ENCODE results near the gene COL18A1.

The COL18A1 gene

GRCh38 chr21:45383111-45383614, 21.8 kb upstream of the COL18A1 start:
- no peak for DNase-seq (ENCODE audit: low spot score)

GRCh38 chr21:45383615-45384201, 21.3 kb upstream of the COL18A1 start:
- DNase-seq (ENCODE audit: low spot score), result no peak

GRCh38 chr21:45384656-45385548, 20.1 kb upstream of the COL18A1 start:
- DNase-seq (ENCODE audit: low spot score), result no peak

- no peak for DNase-seq (ENCODE audit: low spot score)
Measured at GRCh38 chr21:45385549-45386050, 19.4 kb upstream of the COL18A1 start.

GRCh38 chr21:45386336-45386727, 18.6 kb upstream of the COL18A1 start:
- DNase-seq (ENCODE audit: low spot score), result no peak

- DNase-seq (ENCODE audit: low spot score), result peak; percentile 89
Measured at GRCh38 chr21:45386728-45387371, 18.1 kb upstream of the COL18A1 start.

GRCh38 chr21:45387506-45387905, 17.5 kb upstream of the COL18A1 start:
- DNase-seq (ENCODE audit: low spot score), result no peak

GRCh38 chr21:45388011-45388521, 16.9 kb upstream of the COL18A1 start:
- no peak for DNase-seq (ENCODE audit: low spot score)

- DNase-seq (ENCODE audit: low spot score), result no peak
Measured at GRCh38 chr21:45388611-45389296, 16.2 kb upstream of the COL18A1 start.

- no peak for DNase-seq (ENCODE audit: low spot score)
Measured at GRCh38 chr21:45390121-45390751, 14.7 kb upstream of the COL18A1 start.

- no peak for DNase-seq (ENCODE audit: low spot score)
Measured at GRCh38 chr21:45390831-45391742, 13.9 kb upstream of the COL18A1 start.

GRCh38 chr21:45391743-45392572, 13.0 kb upstream of the COL18A1 start:
- no peak for DNase-seq (ENCODE audit: low spot score)

GRCh38 chr21:45392573-45392971, 12.4 kb upstream of the COL18A1 start:
- no peak for DNase-seq (ENCODE audit: low spot score)

- DNase-seq (ENCODE audit: low spot score), result no peak
Measured at GRCh38 chr21:45393021-45393420, 11.9 kb upstream of the COL18A1 start.

- DNase-seq (ENCODE audit: low spot score), result no peak
Measured at GRCh38 chr21:45393833-45394638, 10.9 kb upstream of the COL18A1 start.

- no peak for DNase-seq (ENCODE audit: low spot score)
Measured at GRCh38 chr21:45396620-45396995, 8.4 kb upstream of the COL18A1 start.

- no peak for DNase-seq (ENCODE audit: low spot score)
Measured at GRCh38 chr21:45397381-45397780, 7.6 kb upstream of the COL18A1 start.

GRCh38 chr21:45401054-45401518, 3.9 kb upstream of the COL18A1 start:
- DNase-seq (ENCODE audit: low spot score), result no peak
